Activated T-helper 1 cell treated with anti-CD3 and anti-CD28 coated beads, Interleukin-12 subunit alpha, Interleukin-12 subunit beta, Interleukin-2, Interleukin-4 antibody, amounts not matched to agents 30 ng/mL and 10 ng/mL and 1 ng/mL, durations not matched to agents 14 hours and 24 hours and 36 hours (primary cell): ENCODE results near the gene MGAT5B. TPM values are rescaled to one million over a fixed set of nuclear protein-coding genes. Genes with fewer than 3 reads are reported as not detected.
"Not testable (repeated sequence)": the region's sequence is repeated elsewhere in the genome, so short reads cannot be mapped to it uniquely, and the experiment has no call there.

Source experiments
- DNase-seq: peaks from one replicate; pipeline ENCODE4 v3.0.0; 2021; ENCODE audit warnings: low spot score
- H3K27ac Mint-ChIP-seq: one replicate; pipeline ENCODE4 v1.8.0; 2021; ENCODE audit warnings: mild to moderate bottlenecking, mixed read lengths
- H3K27me3 Mint-ChIP-seq: one replicate; pipeline ENCODE4 v1.8.0; 2022; ENCODE audit warnings: mild to moderate bottlenecking, moderate library complexity, mixed read lengths; ENCODE audit not compliant: insufficient read depth
- H3K36me3 Mint-ChIP-seq: one replicate; pipeline ENCODE4 v1.8.0; 2021; ENCODE audit warnings: low read depth, mixed read lengths
- H3K4me1 Mint-ChIP-seq: one replicate; pipeline ENCODE4 v1.8.0; 2021; ENCODE audit warnings: low read depth, mixed read lengths
- H3K4me3 Mint-ChIP-seq: one replicate; pipeline ENCODE4 v1.8.0; 2021; ENCODE audit warnings: mild to moderate bottlenecking, moderate library complexity, mixed read lengths
- H3K9me3 Mint-ChIP-seq: one replicate; pipeline ENCODE4 v1.8.0; 2021; ENCODE audit warnings: mixed read lengths
- intact Hi-C: fragments of 100-400 bp; cut with micrococcal nuclease; formaldehyde crosslinking; loops from one replicate; pipeline ENCODE4 v1.15.1; 2024
- total RNA-seq: library from RNA; stranded (reverse); gene quantifications from 2 replicates; pipeline ENCODE4 v1.2.3, GENCODE V29; 2022

The MGAT5B gene
- total RNA-seq, 1 donor from 2014 or later = 1.2 TPM

GRCh38 chr17:76840884-76841775, 27.1 kb upstream of the MGAT5B start:
- peaks cover 2% of the 10 kb centered on the region for H3K36me3 Mint-ChIP-seq
- H3K4me3 Mint-ChIP-seq = no peak overlapping the region
- no peak overlapping the region for H3K27ac Mint-ChIP-seq
- H3K9me3 Mint-ChIP-seq = no peaks in the 10 kb centered on the region
- H3K27me3 Mint-ChIP-seq = peaks cover 45% of the 10 kb centered on the region
- H3K4me1 Mint-ChIP-seq = peaks cover 18% of the 10 kb centered on the region
- no peak for DNase-seq
- intact Hi-C loops = no loop called here

- intact Hi-C loops = no loop called here
- DNase-seq = no peak
- no peak overlapping the region for H3K4me3 Mint-ChIP-seq
- H3K4me1 Mint-ChIP-seq = peaks cover 22% of the 10 kb centered on the region
- H3K9me3 Mint-ChIP-seq = no peaks in the 10 kb centered on the region
- H3K27me3 Mint-ChIP-seq = peaks cover 48% of the 10 kb centered on the region
- H3K27ac Mint-ChIP-seq = no peak overlapping the region
- peaks cover 2% of the 10 kb centered on the region for H3K36me3 Mint-ChIP-seq
These were observed 26.3 kb upstream of the MGAT5B start for GRCh38 chr17:76841776-76842405.

GRCh38 chr17:76843068-76843467, 25.1 kb upstream of the MGAT5B start:
- H3K27me3 Mint-ChIP-seq = peaks cover 54% of the 10 kb centered on the region
- DNase-seq, H3K27ac Mint-ChIP-seq, H3K4me3 Mint-ChIP-seq, H3K9me3 Mint-ChIP-seq, H3K36me3 Mint-ChIP-seq, intact Hi-C loops: not testable (repeated sequence)
- peaks cover 22% of the 10 kb centered on the region for H3K4me1 Mint-ChIP-seq

- peaks cover 22% of the 10 kb centered on the region for H3K4me1 Mint-ChIP-seq
- H3K27me3 Mint-ChIP-seq = peaks cover 58% of the 10 kb centered on the region
- intact Hi-C loops = no loop called here
- H3K27ac Mint-ChIP-seq = no peak overlapping the region
- DNase-seq = no peak
- no peak overlapping the region for H3K4me3 Mint-ChIP-seq
- no peaks in the 10 kb centered on the region for H3K9me3 Mint-ChIP-seq
- peaks cover 2% of the 10 kb centered on the region for H3K36me3 Mint-ChIP-seq
These were observed 24.3 kb upstream of the MGAT5B start for GRCh38 chr17:76843703-76844484.

GRCh38 chr17:76844485-76844829, 23.7 kb upstream of the MGAT5B start:
- peaks cover 56% of the 10 kb centered on the region for H3K27me3 Mint-ChIP-seq
- intact Hi-C loops = no loop called here
- H3K36me3 Mint-ChIP-seq = peaks cover 2% of the 10 kb centered on the region
- DNase-seq = no peak
- H3K4me3 Mint-ChIP-seq = no peak overlapping the region
- no peaks in the 10 kb centered on the region for H3K9me3 Mint-ChIP-seq
- H3K27ac Mint-ChIP-seq = no peak overlapping the region
- peaks cover 21% of the 10 kb centered on the region for H3K4me1 Mint-ChIP-seq

- no peak for DNase-seq
- Mint-ChIP-seq H3K4me1 (peaks cover 18% of the 10 kb centered on the region), H3K27ac (no peak overlapping the region), H3K36me3 (peaks cover 2% of the 10 kb centered on the region), H3K27me3 (peaks cover 53% of the 10 kb centered on the region), H3K9me3 (no peaks in the 10 kb centered on the region), H3K4me3 (no peak overlapping the region)
- intact Hi-C loops = no loop called here
These were observed 23.4 kb upstream of the MGAT5B start for GRCh38 chr17:76844846-76845245.

- peaks cover 46% of the 10 kb centered on the region for H3K27me3 Mint-ChIP-seq
- no peaks in the 10 kb centered on the region for H3K36me3 Mint-ChIP-seq
- intact Hi-C loops = no loop called here
- DNase-seq = no peak
- H3K4me3 Mint-ChIP-seq = no peak overlapping the region
- H3K27ac Mint-ChIP-seq = no peak overlapping the region
- H3K9me3 Mint-ChIP-seq = no peaks in the 10 kb centered on the region
- peaks cover 10% of the 10 kb centered on the region for H3K4me1 Mint-ChIP-seq
These were observed 22.6 kb upstream of the MGAT5B start for GRCh38 chr17:76845541-76846017.

- Mint-ChIP-seq H3K4me3 (no peak overlapping the region), H3K36me3 (no peaks in the 10 kb centered on the region)
These were observed 21.2 kb upstream of the MGAT5B start for GRCh38 chr17:76847031-76847430.

GRCh38 chr17:76848670-76849069, 19.5 kb upstream of the MGAT5B start:
- H3K4me1 Mint-ChIP-seq = peaks cover 4% of the 10 kb centered on the region
- intact Hi-C loops = no loop called here
- H3K27ac Mint-ChIP-seq = no peak overlapping the region
- peaks cover 35% of the 10 kb centered on the region for H3K27me3 Mint-ChIP-seq
- no peak overlapping the region for H3K4me3 Mint-ChIP-seq
- no peaks in the 10 kb centered on the region for H3K9me3 Mint-ChIP-seq
- no peak for DNase-seq
- no peaks in the 10 kb centered on the region for H3K36me3 Mint-ChIP-seq

More at GRCh38 chr17:76847031-76847430, 21.2 kb upstream of the MGAT5B start:
- peaks cover 4% of the 10 kb centered on the region for H3K4me1 Mint-ChIP-seq
- no peak for DNase-seq
- peaks cover 38% of the 10 kb centered on the region for H3K27me3 Mint-ChIP-seq
- intact Hi-C loops = no loop called here
- H3K9me3 Mint-ChIP-seq = no peaks in the 10 kb centered on the region
- no peak overlapping the region for H3K27ac Mint-ChIP-seq

- H3K9me3 Mint-ChIP-seq, H3K27ac Mint-ChIP-seq, H3K4me3 Mint-ChIP-seq, H3K36me3 Mint-ChIP-seq, H3K4me1 Mint-ChIP-seq, DNase-seq, intact Hi-C loops: not testable (repeated sequence)
- peaks cover 33% of the 10 kb centered on the region for H3K27me3 Mint-ChIP-seq
These were observed 19.0 kb upstream of the MGAT5B start for GRCh38 chr17:76849160-76849559.

GRCh38 chr17:76852843-76853242, 15.4 kb upstream of the MGAT5B start:
- no peak for DNase-seq
- Mint-ChIP-seq H3K9me3 (no peaks in the 10 kb centered on the region), H3K36me3 (no peaks in the 10 kb centered on the region), H3K4me1 (no peaks in the 10 kb centered on the region), H3K4me3 (no peak overlapping the region), H3K27me3 (peaks cover 22% of the 10 kb centered on the region), H3K27ac (no peak overlapping the region)
- intact Hi-C loops = no loop called here

GRCh38 chr17:76855105-76855504, 13.1 kb upstream of the MGAT5B start:
- no peaks in the 10 kb centered on the region for H3K36me3 Mint-ChIP-seq
- no peak overlapping the region for H3K4me3 Mint-ChIP-seq
- DNase-seq = no peak
- H3K27ac Mint-ChIP-seq = no peak overlapping the region
- H3K4me1 Mint-ChIP-seq = no peaks in the 10 kb centered on the region
- peaks cover 17% of the 10 kb centered on the region for H3K27me3 Mint-ChIP-seq
- intact Hi-C loops = no loop called here
- no peaks in the 10 kb centered on the region for H3K9me3 Mint-ChIP-seq

- Mint-ChIP-seq H3K27me3 (peaks cover 12% of the 10 kb centered on the region), H3K27ac (no peak overlapping the region), H3K36me3 (no peaks in the 10 kb centered on the region), H3K4me1 (peaks cover 3% of the 10 kb centered on the region), H3K9me3 (no peaks in the 10 kb centered on the region), H3K4me3 (no peak overlapping the region)
- intact Hi-C loops = no loop called here
- DNase-seq = no peak
These were observed 6.1 kb upstream of the MGAT5B start for GRCh38 chr17:76862079-76862478.
